Measurements from ENCODE around the gene ANGPT4.

The ANGPT4 gene

DNA sequence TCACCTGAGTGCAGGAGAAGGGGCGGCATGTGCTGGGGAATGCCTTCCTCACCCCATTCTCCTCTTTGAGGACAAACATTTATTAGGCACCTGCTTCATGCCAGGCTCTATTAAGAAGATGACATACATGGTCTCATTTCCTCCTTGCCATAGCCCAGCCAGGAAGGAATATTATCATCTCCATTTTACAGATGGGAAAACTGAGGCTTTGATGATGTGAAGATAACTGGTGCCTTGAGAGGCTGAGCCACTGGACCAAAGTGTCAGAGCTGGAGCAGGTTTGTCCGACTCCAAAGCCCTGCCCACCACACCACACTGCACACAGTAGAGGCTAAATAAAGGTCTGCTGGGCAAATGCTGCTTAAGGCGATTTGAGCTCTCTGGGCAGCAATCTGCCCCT lies 45.4 kb downstream of the ANGPT4 start:
- TF ChIP-seq MYC (IDR thresholded peaks at IDR 0.05; ENCODE audit: low read depth, low read length) (no peak), POLR2A (IDR thresholded peaks at IDR 0.05; ENCODE audit: extremely low read depth, insufficient read length) (no peak)
- TF ChIP-seq, protein P1, sequence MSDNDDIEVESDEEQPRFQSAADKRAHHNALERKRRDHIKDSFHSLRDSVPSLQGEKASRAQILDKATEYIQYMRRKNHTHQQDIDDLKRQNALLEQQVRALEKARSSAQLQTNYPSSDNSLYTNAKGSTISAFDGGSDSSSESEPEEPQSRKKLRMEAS (IDR thresholded peaks at IDR 0.05; ENCODE audit: low read depth, low read length) = no peak
- TF ChIP-seq, protein P2, sequence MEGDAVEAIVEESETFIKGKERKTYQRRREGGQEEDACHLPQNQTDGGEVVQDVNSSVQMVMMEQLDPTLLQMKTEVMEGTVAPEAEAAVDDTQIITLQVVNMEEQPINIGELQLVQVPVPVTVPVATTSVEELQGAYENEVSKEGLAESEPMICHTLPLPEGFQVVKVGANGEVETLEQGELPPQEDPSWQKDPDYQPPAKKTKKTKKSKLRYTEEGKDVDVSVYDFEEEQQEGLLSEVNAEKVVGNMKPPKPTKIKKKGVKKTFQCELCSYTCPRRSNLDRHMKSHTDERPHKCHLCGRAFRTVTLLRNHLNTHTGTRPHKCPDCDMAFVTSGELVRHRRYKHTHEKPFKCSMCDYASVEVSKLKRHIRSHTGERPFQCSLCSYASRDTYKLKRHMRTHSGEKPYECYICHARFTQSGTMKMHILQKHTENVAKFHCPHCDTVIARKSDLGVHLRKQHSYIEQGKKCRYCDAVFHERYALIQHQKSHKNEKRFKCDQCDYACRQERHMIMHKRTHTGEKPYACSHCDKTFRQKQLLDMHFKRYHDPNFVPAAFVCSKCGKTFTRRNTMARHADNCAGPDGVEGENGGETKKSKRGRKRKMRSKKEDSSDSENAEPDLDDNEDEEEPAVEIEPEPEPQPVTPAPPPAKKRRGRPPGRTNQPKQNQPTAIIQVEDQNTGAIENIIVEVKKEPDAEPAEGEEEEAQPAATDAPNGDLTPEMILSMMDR (IDR thresholded peaks at IDR 0.05; ENCODE audit: low read depth, low read length) = no peak
- DNase-seq (ENCODE audit: low read depth) = no peak
- H3K4me3 ChIP-seq (ENCODE audit: low read depth, low read length) = no peak overlapping the region

DNA sequence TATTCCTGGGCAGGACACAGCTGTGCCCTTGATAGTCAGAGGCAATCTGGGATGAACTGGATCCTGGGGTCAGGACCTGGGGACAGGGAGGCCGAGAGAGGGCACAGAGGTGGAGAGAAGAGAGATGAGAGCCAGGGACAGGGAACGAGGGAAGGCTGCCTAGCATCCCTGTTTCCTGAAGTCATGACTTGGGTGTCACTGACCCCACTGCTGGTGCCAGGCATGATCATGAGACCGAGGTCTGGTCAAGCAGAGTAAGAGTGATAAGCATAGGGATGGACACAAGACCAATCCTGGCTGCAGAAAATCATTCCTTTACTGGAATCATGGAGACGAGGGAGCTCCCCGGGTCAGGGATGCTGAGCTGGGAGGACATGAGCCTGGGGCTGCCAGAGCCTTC lies 46.5 kb downstream of the ANGPT4 start:
- H3K4me3 ChIP-seq (ENCODE audit: low read depth, low read length) = no peak overlapping the region
- no peak for DNase-seq (ENCODE audit: low read depth)
- TF ChIP-seq, protein P2 (IDR thresholded peaks at IDR 0.05; ENCODE audit: low read depth, low read length) = no peak
- TF ChIP-seq MYC (IDR thresholded peaks at IDR 0.05; ENCODE audit: low read depth, low read length) (no peak), POLR2A (IDR thresholded peaks at IDR 0.05; ENCODE audit: extremely low read depth, insufficient read length) (no peak)
- TF ChIP-seq, protein P1 (IDR thresholded peaks at IDR 0.05; ENCODE audit: low read depth, low read length) = no peak

DNA sequence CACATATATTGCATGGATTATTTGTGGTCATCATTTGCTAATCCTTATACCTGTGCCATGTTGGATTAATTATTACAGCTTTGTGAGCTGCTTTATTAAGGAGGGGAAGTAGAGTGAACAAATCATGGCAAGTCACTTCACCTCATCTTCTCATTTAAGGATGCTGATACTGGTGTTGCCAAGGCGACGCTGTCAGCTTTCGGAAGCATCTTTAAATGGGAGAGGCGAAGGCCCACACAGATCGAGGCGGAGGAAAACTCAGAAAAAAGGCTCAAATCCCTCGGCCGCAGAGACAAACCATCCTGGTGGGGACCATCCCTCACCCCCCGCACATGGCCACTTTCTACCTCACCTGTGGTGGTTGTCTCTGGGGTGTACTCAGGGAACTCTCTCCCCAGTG lies 47.9 kb downstream of the ANGPT4 start:
- TF ChIP-seq POLR2A (IDR thresholded peaks at IDR 0.05; ENCODE audit: extremely low read depth, insufficient read length) = no peak
- TF ChIP-seq MYC (IDR thresholded peaks at IDR 0.05; ENCODE audit: low read depth, low read length) = no peak
- TF ChIP-seq, protein P1 (IDR thresholded peaks at IDR 0.05; ENCODE audit: low read depth, low read length) = no peak
- TF ChIP-seq, protein P2 (IDR thresholded peaks at IDR 0.05; ENCODE audit: low read depth, low read length) = no peak
- H3K4me3 ChIP-seq (ENCODE audit: low read depth, low read length) = no peak overlapping the region
- no peak for DNase-seq (ENCODE audit: low read depth)

DNA sequence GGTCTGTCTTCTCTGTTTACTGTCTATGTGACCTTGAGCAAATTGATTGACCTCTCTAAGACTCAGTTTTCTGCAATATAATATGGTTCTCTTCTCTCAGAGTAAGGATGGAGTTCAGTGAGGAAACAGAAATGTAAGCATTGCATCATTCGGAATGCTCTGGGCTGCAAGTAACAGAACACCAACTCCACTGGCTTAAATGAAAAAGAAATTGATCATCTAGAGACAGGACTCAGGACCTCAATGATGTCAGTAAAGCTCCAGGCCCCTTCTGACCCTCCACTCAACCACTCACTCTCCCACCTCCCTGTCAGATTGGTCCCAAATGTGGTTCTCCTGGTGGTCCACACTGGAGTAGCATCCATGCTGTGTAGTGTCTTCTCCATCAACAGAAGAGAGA lies 50.7 kb downstream of the ANGPT4 start:
- TF ChIP-seq POLR2A (IDR thresholded peaks at IDR 0.05; ENCODE audit: extremely low read depth, insufficient read length) = no peak
- TF ChIP-seq, protein P2 (IDR thresholded peaks at IDR 0.05; ENCODE audit: low read depth, low read length) = no peak
- TF ChIP-seq, protein P1 (IDR thresholded peaks at IDR 0.05; ENCODE audit: low read depth, low read length) = no peak
- no peak for TF ChIP-seq MYC (IDR thresholded peaks at IDR 0.05; ENCODE audit: low read depth, low read length)
- no peak for DNase-seq (ENCODE audit: low read depth)
- no peak overlapping the region for H3K4me3 ChIP-seq (ENCODE audit: low read depth, low read length)

DNA sequence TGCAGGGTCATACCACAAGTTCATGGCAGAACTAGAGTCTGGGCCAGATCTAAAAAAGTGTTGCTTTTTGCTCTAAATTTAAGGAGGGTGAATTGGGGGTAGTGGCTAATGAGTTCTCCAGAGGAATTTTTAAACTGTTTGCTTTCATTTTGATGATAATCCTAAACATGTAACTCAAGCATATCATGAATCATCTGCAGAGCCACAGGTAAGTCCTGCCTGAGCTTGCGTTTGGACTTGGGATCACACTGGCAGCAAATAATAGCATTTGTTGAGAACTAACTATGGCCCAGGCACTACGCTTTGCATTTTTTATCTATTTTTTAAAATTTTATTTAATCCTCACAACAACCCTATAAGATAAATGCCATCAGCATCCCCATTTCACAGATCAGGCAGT lies 55.2 kb downstream of the ANGPT4 start:
- H3K4me3 ChIP-seq (ENCODE audit: low read depth, low read length) = no peak overlapping the region
- DNase-seq (ENCODE audit: low read depth) = no peak
- TF ChIP-seq MYC (IDR thresholded peaks at IDR 0.05; ENCODE audit: low read depth, low read length) (no peak), POLR2A (IDR thresholded peaks at IDR 0.05; ENCODE audit: extremely low read depth, insufficient read length) (no peak)
- TF ChIP-seq, protein P2 (IDR thresholded peaks at IDR 0.05; ENCODE audit: low read depth, low read length) = no peak
- TF ChIP-seq, protein P1 (IDR thresholded peaks at IDR 0.05; ENCODE audit: low read depth, low read length) = no peak
